ENCODE data around the gene C14orf180.

GRCh38 chr14:104569435-104569834 lies 10.1 kb upstream of the C14orf180 start:
- TF ChIP-seq, protein P1, sequence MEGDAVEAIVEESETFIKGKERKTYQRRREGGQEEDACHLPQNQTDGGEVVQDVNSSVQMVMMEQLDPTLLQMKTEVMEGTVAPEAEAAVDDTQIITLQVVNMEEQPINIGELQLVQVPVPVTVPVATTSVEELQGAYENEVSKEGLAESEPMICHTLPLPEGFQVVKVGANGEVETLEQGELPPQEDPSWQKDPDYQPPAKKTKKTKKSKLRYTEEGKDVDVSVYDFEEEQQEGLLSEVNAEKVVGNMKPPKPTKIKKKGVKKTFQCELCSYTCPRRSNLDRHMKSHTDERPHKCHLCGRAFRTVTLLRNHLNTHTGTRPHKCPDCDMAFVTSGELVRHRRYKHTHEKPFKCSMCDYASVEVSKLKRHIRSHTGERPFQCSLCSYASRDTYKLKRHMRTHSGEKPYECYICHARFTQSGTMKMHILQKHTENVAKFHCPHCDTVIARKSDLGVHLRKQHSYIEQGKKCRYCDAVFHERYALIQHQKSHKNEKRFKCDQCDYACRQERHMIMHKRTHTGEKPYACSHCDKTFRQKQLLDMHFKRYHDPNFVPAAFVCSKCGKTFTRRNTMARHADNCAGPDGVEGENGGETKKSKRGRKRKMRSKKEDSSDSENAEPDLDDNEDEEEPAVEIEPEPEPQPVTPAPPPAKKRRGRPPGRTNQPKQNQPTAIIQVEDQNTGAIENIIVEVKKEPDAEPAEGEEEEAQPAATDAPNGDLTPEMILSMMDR (IDR thresholded peaks at IDR 0.05), result no peak
- TF ChIP-seq EZH2phosphoT487 (IDR thresholded peaks at IDR 0.05), result no peak

Data from neural progenitor cell (in vitro differentiated cells).